Posterior vena cava (tissue), 2 donors: ENCODE data around the gene TRMT6. TPM values are rescaled to one million over a fixed set of nuclear protein-coding genes. Genes with fewer than 3 reads are reported as not detected.

Source experiments
- DNase-seq: peaks from one replicate; pipeline ENCODE4 v3.0.0-alpha.2; 2020; ENCODE audit warnings: low spot score
- intact Hi-C, 2 donors: fragments of 100-400 bp; cut with DNase I; formaldehyde crosslinking; loops; one replicate each; pipeline versions ENCODE4 v1.14.1 to v1.14.2; 2022 to 2023
- total RNA-seq, 2 donors: library from RNA; stranded (reverse); fragmentation: NEBNext Ultra II Directional; extraction: Animal tissue kit (Norgen Biotek cat#: 25700); gene quantifications; one replicate each; pipeline ENCODE4 v1.2.1, GENCODE V29; 2021
- donor health status: DM: yes; HTN: yes; CAD: no.
- donor health status: DM: yes; HTN: yes; CAD: no.

The TRMT6 gene
- total RNA-seq, 2 donors from 2014 or later: 8.5 to 12.0 TPM

GRCh38 chr20:5969348-5969935, 19.1 kb upstream of the TRMT6 start:
- intact Hi-C loops: no loop called here

GRCh38 chr20:5968462-5968861, 18.1 kb upstream of the TRMT6 start:
- DNase-seq: no peak
- intact Hi-C loops: no loop called here

More at GRCh38 chr20:5969348-5969935, 19.1 kb upstream of the TRMT6 start:
- no peak for DNase-seq

GRCh38 chr20:5967469-5967868, 17.1 kb upstream of the TRMT6 start:
- no peak for DNase-seq
- intact Hi-C loops: no loop called here

- intact Hi-C loops: loop anchor here (5.0 to 10.0 kb wide), 2 partner anchors 127 to 135 kb away; no protein-coding TSS in a partner anchor
- DNase-seq: no peak
These were observed 426 bp downstream of the TRMT6 start for GRCh38 chr20:5949943-5950270.

GRCh38 chr20:5947276-5947675, 3.1 kb downstream of the TRMT6 start:
- no peak for DNase-seq
- intact Hi-C loops: no loop called here

GRCh38 chr20:5945963-5946362, 4.4 kb downstream of the TRMT6 start:
- intact Hi-C loops: no loop called here
- no peak for DNase-seq

- DNase-seq: no peak
- intact Hi-C loops: loop anchor here in 1 of 2 donors (10.0 kb wide), 1 partner anchor 586 kb away; no protein-coding TSS in a partner anchor
These were observed 11.8 kb downstream of the TRMT6 start for GRCh38 chr20:5938456-5939029.

- intact Hi-C loops: loop anchor here in 1 of 2 donors (10.0 kb wide), 1 partner anchor 589 kb away; no protein-coding TSS in a partner anchor
- no peak for DNase-seq
These were observed 14.1 kb downstream of the TRMT6 start for GRCh38 chr20:5936238-5936637.

GRCh38 chr20:5935384-5935783, 14.9 kb downstream of the TRMT6 start:
- no peak for DNase-seq
- intact Hi-C loops: loop anchor here in 1 of 2 donors (2.0 to 10.0 kb wide), 2 partner anchors 273 to 589 kb away; no protein-coding TSS in a partner anchor

GRCh38 chr20:5933802-5934436, 16.4 kb downstream of the TRMT6 start:
- intact Hi-C loops: loop anchor here in 1 of 2 donors (2.0 to 10.0 kb wide), 3 partner anchors 271 to 591 kb away; no protein-coding TSS in a partner anchor

GRCh38 chr20:5932796-5933195, 17.5 kb downstream of the TRMT6 start:
- intact Hi-C loops: loop anchor here in 1 of 2 donors (5.0 to 10.0 kb wide), 2 partner anchors 360 to 592 kb away; no protein-coding TSS in a partner anchor
- no peak for DNase-seq

More at GRCh38 chr20:5933802-5934436, 16.4 kb downstream of the TRMT6 start:
- no peak for DNase-seq

GRCh38 chr20:5931411-5931810, 18.9 kb downstream of the TRMT6 start:
- intact Hi-C loops: loop anchor here in 1 of 2 donors (5.0 to 10.0 kb wide), 2 partner anchors 361 to 593 kb away; no protein-coding TSS in a partner anchor
- DNase-seq: no peak

GRCh38 chr20:5928836-5929715, 21.3 kb downstream of the TRMT6 start:
- no peak for DNase-seq
- intact Hi-C loops: no loop called here

GRCh38 chr20:5927749-5928462, 22.4 kb downstream of the TRMT6 start:
- no peak for DNase-seq
- intact Hi-C loops: no loop called here

- no peak for DNase-seq
- intact Hi-C loops: no loop called here
These were observed 24.8 kb downstream of the TRMT6 start for GRCh38 chr20:5925551-5925950.

GRCh38 chr20:5923493-5923892, 26.8 kb downstream of the TRMT6 start:
- intact Hi-C loops: no loop called here
- no peak for DNase-seq

- no peak for DNase-seq
- intact Hi-C loops: no loop called here
These were observed 29.8 kb downstream of the TRMT6 start for GRCh38 chr20:5920581-5920980.

- intact Hi-C loops: no loop called here
- no peak for DNase-seq
These were observed 30.4 kb downstream of the TRMT6 start for GRCh38 chr20:5919626-5920544.
